ENCODE results near the gene TBC1D3I. TPM values are rescaled to one million over a fixed set of nuclear protein-coding genes. Genes with fewer than 3 reads are reported as not detected.
"Not testable (repeated sequence)": the region's sequence is repeated elsewhere in the genome, so short reads cannot be mapped to it uniquely, and the experiment has no call there.

Gene TBC1D3I
- polyA plus RNA-seq, 3 donors, result not detected

- not testable (repeated sequence) for DNase-seq (ENCODE audit: low read depth in 3 of 3, low spot score in 2 of 3)
Observed at GRCh38 chr17:36207383-36207782, 57.0 kb downstream of the TBC1D3I start.

DNA sequence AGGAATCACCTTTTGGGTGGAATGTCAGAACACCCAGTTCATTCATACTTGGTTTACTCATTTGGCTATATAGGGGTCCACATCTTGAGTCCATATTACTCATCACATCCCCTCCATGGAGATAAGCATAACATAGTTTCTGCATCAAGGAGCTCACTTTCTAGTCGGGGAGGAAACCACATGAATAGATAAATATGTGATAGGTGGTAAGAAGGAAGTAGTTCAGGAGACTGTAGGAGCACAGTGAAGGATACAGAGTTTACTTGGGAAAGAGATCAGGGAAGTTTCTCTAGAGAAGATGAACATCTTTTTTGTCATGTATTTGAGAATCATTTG, 57.9 kb downstream of the TBC1D3I start:
- not testable (repeated sequence) for DNase-seq (ENCODE audit: low read depth in 3 of 3, low spot score in 2 of 3)

- no peak for DNase-seq (ENCODE audit: low read depth in 3 of 3, low spot score in 2 of 3)
Observed at GRCh38 chr17:36205637-36206485, 58.5 kb downstream of the TBC1D3I start.

DNA sequence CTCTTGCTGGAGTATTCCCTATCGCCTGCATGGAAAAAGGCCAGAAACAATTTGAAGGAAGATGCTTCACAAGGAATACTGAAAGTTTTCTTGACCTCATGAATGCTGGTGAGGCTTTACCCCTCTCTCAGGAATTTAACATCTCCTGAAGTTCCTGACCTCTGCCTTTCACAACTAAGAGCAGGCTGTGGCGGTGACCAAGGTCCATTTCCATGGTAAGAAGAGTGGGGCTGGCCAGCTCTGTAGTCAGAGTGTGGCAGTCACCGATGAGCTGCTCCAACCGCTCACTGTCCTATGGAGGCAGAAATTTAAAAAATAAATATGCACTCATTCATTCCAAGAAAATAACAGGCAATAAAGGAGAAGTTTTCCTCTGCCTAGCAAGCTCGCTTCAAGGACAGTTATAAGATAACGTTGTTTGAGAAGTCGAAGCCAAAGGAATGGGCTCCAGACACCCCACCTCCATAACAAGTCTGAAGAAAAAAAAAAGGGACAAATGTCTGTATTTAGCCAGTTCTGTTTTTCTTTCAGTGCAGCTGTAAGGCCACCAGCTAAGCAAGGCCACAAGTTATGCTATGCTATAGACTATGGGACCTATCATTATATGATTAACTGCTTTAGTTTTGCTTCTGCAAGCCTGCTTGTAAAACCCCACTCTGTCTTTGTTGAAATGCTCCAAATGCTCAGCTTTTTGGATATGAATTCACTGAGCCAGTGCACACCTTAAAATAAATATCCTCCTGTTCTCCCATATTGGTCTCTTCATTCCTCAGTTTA, 59.5 kb downstream of the TBC1D3I start:
- no peak for DNase-seq (ENCODE audit: low read depth in 3 of 3, low spot score in 2 of 3)

Other genes starting within 250 kb of the TBC1D3I start
- gene CCL23, start 246.6 kb downstream of the TBC1D3I start, polyA plus RNA-seq (ENCODE audit: insufficient read length in 3 of 3), result under 1 TPM in 1 of 3 donors, not detected in 2; 0.38 TPM
- not detected for gene CCL18, start 200.3 kb downstream of the TBC1D3I start, polyA plus RNA-seq (ENCODE audit: insufficient read length in 3 of 3)
- gene CCL3, start 174.4 kb downstream of the TBC1D3I start, polyA plus RNA-seq (ENCODE audit: insufficient read length in 3 of 3), result 1 to 10 TPM; 2.4 to 5.0 (median 4.2) TPM
- 1 to 10 TPM; 1.3 to 5.0 (median 2.0) TPM for gene CCL4, start 160.7 kb downstream of the TBC1D3I start, polyA plus RNA-seq (ENCODE audit: insufficient read length in 3 of 3)
- gene TBC1D3B, start 87.9 kb downstream of the TBC1D3I start, polyA plus RNA-seq (ENCODE audit: insufficient read length in 3 of 3), result 1 to 10 TPM; 3.4 to 5.0 (median 4.0) TPM
- 1 to 10 TPM; 1.6 to 2.1 (median 1.6) TPM for gene CCL3L1, start 67.8 kb downstream of the TBC1D3I start, polyA plus RNA-seq (ENCODE audit: insufficient read length in 3 of 3)
- 1 to 10 TPM; 2.4 to 4.6 (median 3.2) TPM for gene CCL4L2, start 53.5 kb downstream of the TBC1D3I start, polyA plus RNA-seq (ENCODE audit: insufficient read length in 3 of 3)
- gene TBC1D3G, start 59.3 kb upstream of the TBC1D3I start, polyA plus RNA-seq (ENCODE audit: insufficient read length in 3 of 3), result not detected
- not detected for gene TBC1D3H, start 123.9 kb upstream of the TBC1D3I start, polyA plus RNA-seq (ENCODE audit: insufficient read length in 3 of 3)
- gene ZNHIT3, start 222.1 kb upstream of the TBC1D3I start, polyA plus RNA-seq (ENCODE audit: insufficient read length in 3 of 3), result 10 to 100 TPM; 69.1 to 80.4 (median 76.1) TPM

Measured in right renal cortex interstitium (tissue), 3 donors.